Transverse colon (tissue), 4 donors: ENCODE data around the gene SLC22A3. TPM values are rescaled to one million over a fixed set of nuclear protein-coding genes. Genes with fewer than 3 reads are reported as not detected.

Experiments
- DNase-seq: peaks from one replicate; pipeline ENCODE4 v3.0.0-alpha.2; 2019
- H3K27ac ChIP-seq, 4 donors: fragments of 200-600 bp; sonication (generic); 2 replicates each; pipeline ENCODE4 v1.5.1; 2016 to 2018; ENCODE audit warnings: inconsistent platforms in 4 of 4
- H3K27me3 ChIP-seq: fragments of 200-600 bp; sonication (generic); 2 replicates; pipeline ENCODE4 v1.5.1; 2017; ENCODE audit warnings: inconsistent platforms
- H3K36me3 ChIP-seq, 4 donors: fragments of 200-600 bp; sonication (generic); 2 replicates each; pipeline ENCODE4 v1.5.1; 2017 to 2019; ENCODE audit warnings: inconsistent platforms in 4 of 4
- H3K4me1 ChIP-seq, 4 donors: fragments of 200-600 bp; sonication (generic); 2 replicates each; pipeline ENCODE4 v1.5.1; 2017 to 2020; ENCODE audit warnings: inconsistent platforms in 4 of 4
- H3K4me3 ChIP-seq, 4 donors: fragments of 200-600 bp; sonication (generic); 1 replicate in 1 of 4; 2 replicates in 3 of 4; pipeline versions ENCODE4 v1.5.1 to v1.6.1; 2017 to 2019; ENCODE audit warnings: inconsistent platforms in 4 of 4
- H3K9me3 ChIP-seq, 2 donors: fragments of 200-600 bp; sonication (generic); 2 replicates each; pipeline ENCODE4 v1.5.1; 2017 to 2019; ENCODE audit warnings: inconsistent platforms in 2 of 2
- EP300 ChIP-seq: sonication (generic); formaldehyde crosslinking; IDR thresholded peaks from one replicate; pipeline ENCODE4 v1.6.1; 2017; ENCODE audit warnings: antibody characterized with exemption, low read depth
- POLR2A ChIP-seq: fragments of 450-650 bp; IDR thresholded peaks from one replicate; pipeline ENCODE4 v1.6.1; 2016; ENCODE audit warnings: antibody characterized with exemption, mild to moderate bottlenecking, moderate library complexity
- POLR2AphosphoS5 ChIP-seq, 3 donors: sonication (generic); formaldehyde crosslinking; IDR thresholded peaks; one replicate each; pipeline ENCODE4 v1.6.1; 2016; ENCODE audit warnings: antibody characterized with exemption in 3 of 3
- WGBS, 2 donors: methylation state at CpG; one replicate each; pipeline ENCODE4 v1.1.5; 2018; ENCODE audit warnings: low coverage in 1 of 2; 5-methylcytosine and 5-hydroxymethylcytosine counted together
- in situ Hi-C, 4 donors: fragments of 200-750 bp; cut with MboI; loops; one replicate each; pipeline versions ENCODE4 v1.15.0 to v1.15.1; 2017; ENCODE audit warnings: low sequenced_read_pairs in 3 of 4, low pct_ligation_motif_present in 1 of 4, low pct_unique_long_range_greater_than_20kb in 1 of 4
- intact Hi-C: fragments of 100-400 bp; cut with DNase I; formaldehyde crosslinking; loops from one replicate; pipeline ENCODE4 v1.15.1; 2023; ENCODE audit warnings: low total_unique reads
- total RNA-seq, 4 donors: library from RNA; depleted of rRNA; stranded (reverse); fragments of >200 nt; gene quantifications; one replicate each; pipeline ENCODE4 v1.1.0, GENCODE V29; 2016
- TF ChIP-seq, protein P1 (sequence below), 5 experiments: fragments of 200-600 bp in 3 of 5; fragments of 450-650 bp in 2 of 5; sonication (generic) in 3 of 5; IDR thresholded peaks; 1 replicate in 2 of 5; 2 replicates in 3 of 5; pipeline ENCODE4 v1.5.1; 2016 to 2017; ENCODE audit warnings: antibody characterized with exemption in 5 of 5, inconsistent platforms in 3 of 5, mild to moderate bottlenecking in 2 of 5, moderate library complexity in 1 of 5

Gene SLC22A3
- total RNA-seq, 4 donors from 2014 or later: 4.5 to 12.0 (median 6.9) TPM

DNA sequence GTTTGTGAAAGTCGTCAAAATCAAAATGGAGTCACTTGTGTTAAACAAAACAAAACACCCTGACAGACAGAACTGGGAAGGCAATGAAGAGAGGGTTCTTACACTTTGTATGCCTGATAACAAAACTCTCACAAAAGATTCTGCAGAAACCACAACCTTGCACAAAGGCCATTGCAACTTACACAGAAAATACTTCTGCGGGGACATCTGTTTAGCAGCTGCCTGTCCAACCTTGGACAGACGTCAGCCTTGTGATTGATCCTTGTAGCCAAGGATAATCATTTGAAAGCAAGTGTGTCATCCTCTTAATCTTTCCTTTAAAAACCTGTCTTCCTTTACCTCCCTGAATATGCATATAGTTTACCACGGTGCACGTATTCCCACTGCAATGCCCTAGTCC, 17.0 kb upstream of the SLC22A3 start:
- no peaks in the 10 kb centered on the region for H3K27me3 ChIP-seq
- 67 to 71% methylated on average over 2 to 5 of the region's 5 CpGs for WGBS, 2 donors
- no peak overlapping the region for H3K27ac ChIP-seq
- TF ChIP-seq POLR2A (no peak), EP300 (no peak), POLR2AphosphoS5 (IDR thresholded peaks at IDR 0.05) (no peak)
- TF ChIP-seq, protein P1, sequence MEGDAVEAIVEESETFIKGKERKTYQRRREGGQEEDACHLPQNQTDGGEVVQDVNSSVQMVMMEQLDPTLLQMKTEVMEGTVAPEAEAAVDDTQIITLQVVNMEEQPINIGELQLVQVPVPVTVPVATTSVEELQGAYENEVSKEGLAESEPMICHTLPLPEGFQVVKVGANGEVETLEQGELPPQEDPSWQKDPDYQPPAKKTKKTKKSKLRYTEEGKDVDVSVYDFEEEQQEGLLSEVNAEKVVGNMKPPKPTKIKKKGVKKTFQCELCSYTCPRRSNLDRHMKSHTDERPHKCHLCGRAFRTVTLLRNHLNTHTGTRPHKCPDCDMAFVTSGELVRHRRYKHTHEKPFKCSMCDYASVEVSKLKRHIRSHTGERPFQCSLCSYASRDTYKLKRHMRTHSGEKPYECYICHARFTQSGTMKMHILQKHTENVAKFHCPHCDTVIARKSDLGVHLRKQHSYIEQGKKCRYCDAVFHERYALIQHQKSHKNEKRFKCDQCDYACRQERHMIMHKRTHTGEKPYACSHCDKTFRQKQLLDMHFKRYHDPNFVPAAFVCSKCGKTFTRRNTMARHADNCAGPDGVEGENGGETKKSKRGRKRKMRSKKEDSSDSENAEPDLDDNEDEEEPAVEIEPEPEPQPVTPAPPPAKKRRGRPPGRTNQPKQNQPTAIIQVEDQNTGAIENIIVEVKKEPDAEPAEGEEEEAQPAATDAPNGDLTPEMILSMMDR (IDR thresholded peaks at IDR 0.05): no peak
- no peak overlapping the region for H3K4me3 ChIP-seq
- DNase-seq: no peak
- intact Hi-C loops: no loop called here
- H3K36me3 ChIP-seq: no peaks in the 10 kb centered on the region
- no peaks in the 10 kb centered on the region for H3K9me3 ChIP-seq
- in situ Hi-C loops: no loop called here
- no peaks in the 10 kb centered on the region for H3K4me1 ChIP-seq

DNA sequence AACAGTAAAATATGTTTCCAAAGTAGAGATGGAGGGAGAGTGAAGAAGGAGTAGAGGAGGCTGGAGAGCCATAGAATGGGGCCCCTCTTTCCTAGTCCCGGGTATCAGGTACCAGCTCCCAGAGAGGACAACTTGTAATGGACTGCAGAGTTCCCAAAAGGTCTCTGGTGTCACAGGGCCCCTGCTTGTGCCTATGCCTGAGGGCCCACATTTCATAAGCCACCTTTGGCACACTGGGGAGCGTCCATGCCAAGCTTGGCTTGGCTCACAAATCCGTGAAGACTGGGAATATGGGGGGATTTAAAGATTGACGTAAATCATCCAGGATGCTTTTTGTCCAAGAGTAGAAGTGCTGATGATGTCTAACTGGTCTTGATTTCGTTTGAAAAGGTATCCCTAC, 16.4 kb upstream of the SLC22A3 start:
- Histone ChIP-seq H3K27ac (no peak overlapping the region), H3K27me3 (no peaks in the 10 kb centered on the region), H3K4me3 (no peak overlapping the region), H3K36me3 (no peaks in the 10 kb centered on the region), H3K4me1 (no peaks in the 10 kb centered on the region), H3K9me3 (no peaks in the 10 kb centered on the region)
- intact Hi-C loops (no loop called here), in situ Hi-C loops (no loop called here)
- TF ChIP-seq POLR2AphosphoS5 (IDR thresholded peaks at IDR 0.05) (no peak), EP300 (no peak), POLR2A (no peak)
- TF ChIP-seq, protein P1 (IDR thresholded peaks at IDR 0.05): no peak
- WGBS, 2 donors: 76 to 83% methylated on average over 3 to 5 of the region's 5 CpGs
- DNase-seq: no peak

DNA sequence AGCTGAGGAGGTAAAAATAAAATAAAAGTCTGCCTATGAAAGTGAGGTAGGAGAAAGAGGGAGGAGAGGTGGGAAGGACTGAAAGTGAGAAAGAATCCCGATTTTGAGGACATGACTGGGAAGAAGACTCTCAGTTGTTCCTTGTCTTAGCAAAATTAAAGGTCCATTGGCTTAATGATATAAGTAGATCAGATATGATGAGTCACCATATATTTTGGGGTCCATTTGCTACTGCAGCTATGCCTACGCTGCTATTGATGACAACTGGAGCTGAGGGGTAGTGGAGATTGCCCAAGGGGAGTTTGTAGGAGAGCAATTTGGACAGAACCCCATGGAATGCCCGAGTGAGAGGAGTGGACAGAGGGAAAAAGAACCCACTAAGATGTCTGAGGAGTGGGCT, 15.1 kb upstream of the SLC22A3 start:
- WGBS, 2 donors: 64 to 82% methylated on average over 3 of the region's 3 CpGs
- Histone ChIP-seq H3K36me3 (no peaks in the 10 kb centered on the region), H3K9me3 (no peaks in the 10 kb centered on the region), H3K4me1 (no peaks in the 10 kb centered on the region), H3K27me3 (no peaks in the 10 kb centered on the region), H3K4me3 (no peak overlapping the region), H3K27ac (no peak overlapping the region)
- TF ChIP-seq EP300 (no peak), POLR2A (no peak)
- intact Hi-C loops (no loop called here), in situ Hi-C loops (no loop called here)
- no peak for DNase-seq

DNA sequence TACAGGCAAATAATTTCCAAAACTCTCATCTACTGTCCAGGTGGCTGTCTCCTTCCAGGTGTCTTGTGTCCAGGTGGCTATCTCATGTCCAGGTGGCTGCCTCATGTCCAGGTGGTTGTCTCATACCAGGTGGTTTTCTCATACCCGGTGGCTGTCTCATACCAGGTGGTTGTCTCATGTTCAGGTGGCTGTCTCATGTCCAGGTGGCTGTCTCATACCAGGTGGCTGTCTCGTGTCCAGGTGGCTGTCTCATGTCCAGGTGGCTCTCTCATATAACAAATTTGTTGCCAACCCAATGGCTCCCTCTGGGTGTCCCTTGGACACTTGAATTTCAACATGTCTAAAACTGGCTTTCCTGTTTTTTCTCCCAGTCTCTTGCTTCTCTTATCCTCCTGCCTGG, 14.3 kb upstream of the SLC22A3 start:
- TF ChIP-seq EP300: no peak
- TF ChIP-seq, protein P1 (IDR thresholded peaks at IDR 0.05): peak in 1 of 5 experiments; percentile 14
- H3K27me3 ChIP-seq: no peaks in the 10 kb centered on the region
- H3K36me3 ChIP-seq: no peaks in the 10 kb centered on the region
- H3K4me3 ChIP-seq: no peak overlapping the region
- no peaks in the 10 kb centered on the region for H3K9me3 ChIP-seq
- in situ Hi-C loops (no loop called here), intact Hi-C loops (no loop called here)
- WGBS, 2 donors: 65% methylated on average over 2 of the region's 2 CpGs; no CpG with 5 or more reads in 1 of the 2 donors
- no peak overlapping the region for H3K27ac ChIP-seq
- no peaks in the 10 kb centered on the region for H3K4me1 ChIP-seq
- no peak for DNase-seq

DNA sequence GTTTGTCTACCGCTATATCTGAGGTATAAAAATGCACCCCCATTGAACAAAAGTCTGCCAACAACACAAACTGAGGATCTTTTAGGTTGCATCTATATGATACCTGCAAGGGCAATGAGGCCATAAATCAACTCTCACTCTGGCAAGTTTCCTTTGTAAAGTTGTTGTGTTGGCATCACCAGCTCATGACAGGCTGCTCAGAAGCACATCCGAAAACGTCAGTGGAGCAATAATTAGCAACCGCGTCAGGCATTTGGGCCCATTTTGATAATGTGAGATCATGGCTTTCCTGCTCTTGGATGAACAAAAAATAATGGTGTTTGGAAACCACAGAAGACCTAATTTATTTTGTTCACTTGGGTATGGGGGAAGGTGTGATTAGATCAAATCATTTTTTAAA, 12.0 kb upstream of the SLC22A3 start:
- Histone ChIP-seq H3K27ac (no peak overlapping the region), H3K36me3 (no peaks in the 10 kb centered on the region), H3K27me3 (no peaks in the 10 kb centered on the region), H3K4me1 (no peaks in the 10 kb centered on the region), H3K4me3 (no peak overlapping the region), H3K9me3 (no peaks in the 10 kb centered on the region)
- intact Hi-C loops (no loop called here), in situ Hi-C loops (no loop called here)
- 82 to 96% methylated on average over 3 to 5 of the region's 5 CpGs for WGBS, 2 donors
- TF ChIP-seq, protein P1 (IDR thresholded peaks at IDR 0.05): no peak
- TF ChIP-seq POLR2A: no peak
- no peak for TF ChIP-seq POLR2AphosphoS5 (IDR thresholded peaks at IDR 0.05)
- TF ChIP-seq EP300: no peak
- no peak for DNase-seq
